Measurements from ENCODE around the gene GOLGA6L4. TPM values are rescaled to one million over a fixed set of nuclear protein-coding genes. Genes with fewer than 3 reads are reported as not detected.
"Not testable (repeated sequence)": the region's sequence is repeated elsewhere in the genome, so short reads cannot be mapped to it uniquely, and the experiment has no call there.

The GOLGA6L4 gene, protein sequence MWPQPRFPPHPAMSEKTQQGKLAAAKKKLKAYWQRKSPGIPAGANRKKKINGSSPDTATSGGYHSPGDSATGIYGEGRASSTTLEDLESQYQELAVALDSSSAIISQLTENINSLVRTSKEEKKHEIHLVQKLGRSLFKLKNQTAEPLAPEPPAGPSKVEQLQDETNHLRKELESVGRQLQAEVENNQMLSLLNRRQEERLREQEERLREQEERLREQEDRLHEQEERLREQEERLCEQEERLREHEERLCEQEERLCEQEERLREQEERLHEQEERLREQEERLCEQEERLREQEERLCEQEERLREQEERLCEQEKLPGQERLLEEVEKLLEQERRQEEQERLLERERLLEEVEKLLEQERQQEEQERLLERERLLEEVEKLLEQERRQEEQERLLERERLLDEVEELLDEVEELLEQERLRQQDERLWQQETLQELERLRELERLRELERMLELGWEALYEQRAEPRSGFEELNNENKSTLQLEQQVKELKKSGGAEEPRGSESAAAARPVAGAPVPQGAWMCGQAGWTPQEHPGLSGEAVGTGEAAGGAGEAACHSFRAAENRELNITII
- polyA plus RNA-seq (ENCODE audit: insufficient read length in 3 of 3), result 10 to 100 TPM; 11.5 to 33.3 (median 14.6) TPM
- long read RNA-seq, donor 1, partial matches to known transcripts, result 5 of 5 reads
- long read RNA-seq, donor 1, other reads (novel, unspliced or antisense), result 0 of 5 reads
- long read RNA-seq, donor 2, result 0 reads
- long read RNA-seq, donor 3, result 0 reads
- long read RNA-seq, donor 4, result 0 reads
- long read RNA-seq, donor 5, result 0 reads
- long read RNA-seq, donor 6, result 0 reads
- long read RNA-seq, donor 7, partial matches to known transcripts, result 9 of 9 reads
- long read RNA-seq, donor 7, other reads (novel, unspliced or antisense), result 0 of 9 reads
- long read RNA-seq, donor 8, result 0 reads
- long read RNA-seq, donor 9, partial matches to known transcripts, result 8 of 8 reads
- long read RNA-seq, donor 9, other reads (novel, unspliced or antisense), result 0 of 8 reads
- long read RNA-seq, donor 10, result 0 reads
- long read RNA-seq, donor 11, result 0 reads
- long read RNA-seq, donor 12, result 0 reads
- long read RNA-seq, donor 13, result 0 reads
- long read RNA-seq, donor 14, result 0 reads
- long read RNA-seq, donor 15, result 0 reads
- long read RNA-seq, donor 16, result 0 reads

DNA sequence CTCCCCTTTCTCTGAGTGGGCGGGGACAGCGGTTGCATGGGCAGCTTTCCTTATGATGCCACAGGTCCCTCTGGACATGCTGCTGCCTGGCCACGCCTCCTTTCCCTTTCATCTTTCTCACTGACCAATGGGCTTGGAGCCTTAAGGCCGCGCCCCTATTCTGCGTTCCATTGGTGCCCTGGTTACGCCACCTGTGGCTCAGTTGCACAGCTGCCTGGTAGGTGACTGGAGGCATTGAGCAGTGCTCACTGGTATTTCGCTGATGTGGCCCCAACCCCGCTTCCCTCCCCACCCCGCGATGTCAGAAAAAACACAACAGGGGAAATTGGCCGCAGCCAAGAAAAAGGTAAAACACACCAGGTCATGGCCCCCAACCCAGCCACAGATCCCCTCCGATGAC is at the start of gene GOLGA6L4:
TSS of gene GOLGA6L4 (plus strand) at position 201 of the 400 bp plus-strand sequence. CDS start at position 263, 62 bp downstream.
- not testable (repeated sequence) for DNase-seq (ENCODE audit: extremely low read depth in 1 of 11, low read depth in 9 of 11, low spot score in 4 of 11)

GRCh38 chr15:84192982-84193381 is 42.6 kb upstream of the GOLGA6L4 start:
- not testable (repeated sequence) for DNase-seq (ENCODE audit: extremely low read depth in 1 of 11, low read depth in 9 of 11, low spot score in 4 of 11)

GRCh38 chr15:84195603-84196002 is 40.0 kb upstream of the GOLGA6L4 start:
- DNase-seq (ENCODE audit: extremely low read depth in 1 of 11, low read depth in 9 of 11, low spot score in 4 of 11), result not testable (repeated sequence)

DNA sequence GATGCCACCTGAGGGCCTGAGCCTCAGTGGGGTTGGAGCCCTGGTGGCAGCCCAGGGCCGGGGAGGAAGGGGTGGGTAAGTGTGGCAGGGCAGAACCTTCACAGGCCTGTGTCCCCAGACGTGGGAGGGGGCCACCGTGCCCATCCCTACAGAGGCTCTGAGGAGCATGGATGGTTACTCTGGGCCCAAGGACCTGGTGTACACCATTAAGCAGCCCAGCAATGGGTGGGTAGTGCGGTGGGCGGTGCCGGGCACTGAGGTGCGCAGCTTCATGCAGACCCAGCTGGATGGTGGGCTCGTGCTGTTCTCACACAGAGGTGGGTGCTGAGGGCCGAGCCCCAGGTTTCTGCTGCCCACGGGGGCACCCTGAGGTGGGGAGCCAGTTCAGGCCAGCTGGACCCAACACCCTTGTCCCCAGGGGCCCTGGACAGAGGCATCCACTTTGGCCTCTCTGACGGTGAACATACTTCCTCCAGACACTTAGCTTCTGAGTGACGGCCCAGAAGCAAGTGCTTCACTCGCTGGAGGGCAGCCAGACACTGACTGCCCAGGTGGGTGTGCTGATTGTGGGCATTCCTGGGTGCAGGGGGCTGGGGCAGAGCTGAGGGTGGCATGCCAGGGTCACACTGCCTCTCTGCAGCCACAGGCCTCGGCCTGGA is 38.9 kb upstream of the GOLGA6L4 start:
- DNase-seq (ENCODE audit: extremely low read depth in 1 of 11, low read depth in 9 of 11, low spot score in 4 of 11), result not testable (repeated sequence)

GRCh38 chr15:84199865-84200264 is 35.7 kb upstream of the GOLGA6L4 start:
- not testable (repeated sequence) for DNase-seq (ENCODE audit: extremely low read depth in 1 of 11, low read depth in 9 of 11, low spot score in 4 of 11)

DNA sequence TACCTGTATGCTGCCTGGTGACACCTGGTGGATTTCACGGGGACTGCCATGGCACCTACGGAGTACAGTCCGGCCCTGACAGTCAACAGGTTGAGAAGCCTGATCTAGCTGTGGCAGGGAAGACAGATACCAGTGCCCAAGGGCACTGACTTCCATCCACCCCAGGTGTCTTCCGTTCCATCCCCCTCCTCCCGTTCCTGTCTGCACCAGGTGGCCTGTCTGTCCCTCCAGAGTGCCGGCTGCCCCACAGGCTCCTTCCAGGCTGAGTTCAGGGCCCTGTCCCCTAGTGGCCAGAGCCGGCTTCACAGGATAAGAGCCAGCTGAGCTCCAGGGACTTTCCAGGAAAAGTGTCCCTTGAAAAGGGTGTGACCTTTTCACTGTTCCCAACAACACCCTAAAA is 10.9 kb downstream of the GOLGA6L4 start:
- DNase-seq (ENCODE audit: extremely low read depth in 1 of 11, low read depth in 9 of 11, low spot score in 4 of 11), result not testable (repeated sequence)
